IPS DF 6.9 (cell line): ENCODE results near the gene FFAR1.
"Not testable (repeated sequence)": the region's sequence is repeated elsewhere in the genome, so short reads cannot be mapped to it uniquely, and the experiment has no call there.

Experiments used
- DNase-seq: peaks from one replicate; pipeline ENCODE4 v3.0.0-alpha.2; 2013; ENCODE audit warnings: low read depth, low spot score
- H3K27ac ChIP-seq: one replicate; pipeline ENCODE4 v1.5.1; 2013; ENCODE audit warnings: low read length, control low read depth
- H3K27me3 ChIP-seq: 2 replicates; pipeline ENCODE4 v1.6.1; 2013; ENCODE audit warnings: mild to moderate bottlenecking, low read length; ENCODE audit not compliant: control insufficient read depth, insufficient read depth
- H3K36me3 ChIP-seq: 2 replicates; pipeline ENCODE4 v1.6.1; 2013; ENCODE audit warnings: low read length; ENCODE audit not compliant: control insufficient read depth, insufficient read depth
- H3K4me1 ChIP-seq: 2 replicates; pipeline ENCODE4 v1.6.1; 2013; ENCODE audit warnings: low read length; ENCODE audit not compliant: control insufficient read depth, insufficient read depth
- H3K4me3 ChIP-seq: 2 replicates; pipeline ENCODE4 v1.5.1; 2013; ENCODE audit warnings: mild to moderate bottlenecking, low read length
- H3K9me3 ChIP-seq: 2 replicates; pipeline ENCODE4 v1.6.1; 2013; ENCODE audit warnings: low read length, inconsistent platforms; ENCODE audit not compliant: control insufficient read depth, insufficient read depth
- WGBS: extraction: QIAGEN DNeasy Blood & Tissue Kit; methylation state at CpG from one replicate; pipeline ENCODE4 v1.1.7; 2013; ENCODE audit warnings: mixed read lengths, missing lambda C conversion rate; ENCODE audit not compliant: insufficient read length, insufficient coverage; 5-methylcytosine and 5-hydroxymethylcytosine counted together

Gene FFAR1

DNA sequence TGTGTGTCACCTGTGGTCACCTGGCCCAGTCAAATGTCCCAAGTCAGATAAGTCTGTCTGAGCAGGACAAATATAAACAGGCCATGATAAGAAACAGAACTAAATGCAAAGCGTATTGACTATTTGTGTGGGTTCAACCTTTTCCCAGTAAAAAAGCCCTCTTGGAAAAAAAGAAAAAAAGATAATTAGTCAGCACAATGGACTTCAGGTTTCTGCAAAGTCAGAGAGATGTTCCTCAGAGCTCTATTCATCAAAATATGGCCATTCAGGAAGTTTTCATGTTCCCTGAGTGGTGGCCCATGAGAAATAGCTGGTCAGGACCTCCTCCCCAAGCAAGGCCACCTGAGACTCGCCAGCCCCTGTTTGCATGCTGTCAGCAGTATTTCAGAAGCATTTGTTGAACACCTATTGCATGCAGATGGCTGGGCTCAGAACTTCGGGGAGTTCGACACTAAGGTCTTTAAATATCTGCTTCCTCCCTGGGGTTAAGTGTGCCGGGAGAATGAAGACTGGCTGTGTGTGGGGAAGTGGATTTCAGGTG is 13.2 kb downstream of the FFAR1 start:
- Histone ChIP-seq H3K4me1 (no peaks in the 10 kb centered on the region), H3K9me3 (no peaks in the 10 kb centered on the region), H3K4me3 (no peak overlapping the region), H3K36me3 (no peaks in the 10 kb centered on the region), H3K27me3 (no peaks in the 10 kb centered on the region), H3K27ac (no peak overlapping the region)
- no peak for DNase-seq
- no CpG with 5 or more reads among the region's 5 CpGs for WGBS

DNA sequence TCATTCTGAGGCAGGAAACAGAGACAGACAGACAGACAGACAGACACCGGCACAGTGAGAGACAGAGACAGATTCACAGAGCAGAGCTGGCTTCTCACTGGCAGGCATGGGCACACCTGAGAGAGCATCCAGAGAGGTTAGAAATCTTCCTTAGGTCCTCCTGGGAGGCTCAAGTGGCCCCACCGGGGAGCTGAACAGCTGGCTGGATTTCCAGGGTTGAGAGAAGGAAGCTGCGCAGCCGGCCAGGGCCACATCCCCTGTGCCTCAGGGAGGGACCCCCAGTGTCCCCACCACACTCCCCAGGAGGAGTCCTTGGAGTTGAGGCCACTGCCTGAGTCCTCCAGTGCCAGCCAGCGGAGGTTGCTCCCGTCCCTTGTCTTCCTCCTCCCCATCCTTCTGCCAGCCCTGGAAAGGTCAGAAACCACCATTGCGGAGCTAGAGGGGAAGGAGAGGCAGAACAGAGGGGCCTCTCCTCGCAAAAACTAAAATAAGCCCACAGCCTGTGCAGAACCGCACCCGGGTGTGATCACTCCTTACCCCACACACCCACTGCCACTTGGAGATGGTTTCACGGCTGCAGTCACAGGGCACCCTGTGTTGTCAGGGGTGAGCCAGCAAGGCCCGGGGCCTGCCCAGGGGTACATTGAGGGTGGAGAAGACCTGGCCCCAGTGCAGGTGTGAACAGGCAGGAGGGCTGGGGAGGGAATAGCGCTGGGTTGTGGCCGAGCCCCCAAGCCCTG is 14.7 kb downstream of the FFAR1 start:
- Histone ChIP-seq H3K4me1 (no peaks in the 10 kb centered on the region), H3K36me3 (no peaks in the 10 kb centered on the region), H3K4me3 (no peak overlapping the region), H3K27me3 (no peaks in the 10 kb centered on the region), H3K9me3 (no peaks in the 10 kb centered on the region), H3K27ac (no peak overlapping the region)
- no peak for DNase-seq
- WGBS: no CpG with 5 or more reads among the region's 14 CpGs

DNA sequence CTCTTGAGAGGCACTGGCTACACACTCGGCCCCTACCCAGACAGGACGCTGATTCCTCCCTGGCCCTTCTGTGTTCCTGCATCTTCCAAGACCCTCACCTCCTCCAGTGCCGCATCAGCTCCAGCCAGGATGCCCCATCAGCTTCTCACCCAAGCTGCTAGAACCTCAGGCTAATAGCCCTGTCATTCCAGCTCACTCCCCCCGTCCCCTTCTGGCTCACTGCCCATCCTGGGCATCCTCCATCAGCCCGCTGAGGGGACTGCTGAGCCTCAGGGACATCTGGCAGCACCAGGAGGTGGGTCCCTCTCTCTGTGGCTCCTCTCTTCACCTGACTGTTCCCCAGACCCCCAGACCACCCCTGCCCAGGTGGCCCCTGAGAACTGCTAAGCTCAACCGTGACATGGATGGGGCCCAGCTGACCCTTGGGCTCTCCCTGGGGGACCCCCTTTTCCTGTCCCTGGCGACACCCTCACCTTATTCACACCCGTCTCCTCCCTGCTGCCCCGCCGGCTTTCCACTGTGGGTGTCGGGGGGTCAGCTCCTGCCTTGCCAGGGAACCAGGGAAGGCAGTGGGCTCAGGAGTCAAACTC is 15.4 kb downstream of the FFAR1 start:
- no peaks in the 10 kb centered on the region for H3K9me3 ChIP-seq
- no peak for DNase-seq
- no peak overlapping the region for H3K27ac ChIP-seq
- no peaks in the 10 kb centered on the region for H3K36me3 ChIP-seq
- WGBS: no CpG with 5 or more reads among the region's 11 CpGs
- no peaks in the 10 kb centered on the region for H3K4me1 ChIP-seq
- no peak overlapping the region for H3K4me3 ChIP-seq
- H3K27me3 ChIP-seq: no peaks in the 10 kb centered on the region

DNA sequence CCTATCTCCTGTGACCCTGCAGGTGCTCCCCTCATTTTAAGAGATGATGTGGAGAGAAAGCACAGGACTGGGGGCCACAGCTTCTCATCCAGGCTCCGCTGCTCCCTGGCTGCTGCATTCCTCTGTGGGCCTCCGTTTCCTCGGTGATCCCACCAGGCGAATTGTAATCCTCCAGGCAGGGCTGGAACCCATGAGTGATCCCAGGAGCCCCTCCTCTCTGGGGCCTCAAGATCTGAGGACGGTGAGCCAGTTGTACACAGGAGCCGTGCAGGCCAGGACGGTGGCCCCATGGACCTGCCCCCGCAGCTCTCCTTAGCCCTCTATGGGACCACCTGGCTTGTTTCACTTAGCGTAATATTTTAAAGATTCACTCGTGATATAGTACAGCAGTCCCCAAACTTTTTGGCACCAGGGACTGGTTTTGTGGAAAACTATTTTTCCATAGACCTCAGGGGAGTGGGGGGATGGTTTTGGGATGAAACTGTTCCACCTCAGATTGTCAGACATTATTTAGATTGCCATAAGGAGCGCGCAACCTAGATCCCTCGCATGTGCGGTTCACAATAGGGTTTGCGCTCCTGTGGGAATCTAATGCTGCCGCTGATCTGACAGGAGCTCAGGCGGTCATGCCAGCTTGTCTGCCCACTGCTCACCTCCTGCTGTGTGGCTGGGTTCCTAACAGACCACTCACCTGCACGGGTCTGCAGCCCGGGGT is 16.2 kb downstream of the FFAR1 start:
- no CpG with 5 or more reads among the region's 19 CpGs for WGBS
- H3K4me1 ChIP-seq: no peaks in the 10 kb centered on the region
- H3K27ac ChIP-seq: no peak overlapping the region
- no peaks in the 10 kb centered on the region for H3K27me3 ChIP-seq
- H3K4me3 ChIP-seq: no peak overlapping the region
- no peaks in the 10 kb centered on the region for H3K9me3 ChIP-seq
- H3K36me3 ChIP-seq: no peaks in the 10 kb centered on the region
- DNase-seq: no peak

DNA sequence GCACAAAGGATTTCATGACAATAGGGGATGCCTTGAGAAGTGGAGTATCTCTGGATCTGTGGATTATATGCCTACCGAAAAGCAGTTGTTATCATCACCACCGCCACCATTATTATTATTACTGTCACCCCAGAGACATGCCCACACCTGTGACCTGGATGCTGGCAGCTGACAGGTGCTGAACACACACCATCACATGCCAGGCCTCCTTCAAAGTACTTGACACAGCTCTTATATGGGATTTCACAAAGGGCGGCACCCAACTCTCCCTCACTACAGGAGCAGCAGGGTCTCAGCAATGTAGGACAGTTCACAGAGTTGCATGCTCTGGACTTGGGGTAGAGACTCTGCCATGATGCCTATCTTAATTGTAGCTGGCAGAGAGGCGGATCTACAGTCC is 17.6 kb downstream of the FFAR1 start:
- Histone ChIP-seq H3K4me3 (no peak overlapping the region), H3K27ac (no peak overlapping the region), H3K36me3 (no peaks in the 10 kb centered on the region), H3K9me3 (no peaks in the 10 kb centered on the region), H3K4me1 (no peaks in the 10 kb centered on the region), H3K27me3 (no peaks in the 10 kb centered on the region)
- WGBS: no CpG with 5 or more reads among the region's 4 CpGs
- DNase-seq: no peak

DNA sequence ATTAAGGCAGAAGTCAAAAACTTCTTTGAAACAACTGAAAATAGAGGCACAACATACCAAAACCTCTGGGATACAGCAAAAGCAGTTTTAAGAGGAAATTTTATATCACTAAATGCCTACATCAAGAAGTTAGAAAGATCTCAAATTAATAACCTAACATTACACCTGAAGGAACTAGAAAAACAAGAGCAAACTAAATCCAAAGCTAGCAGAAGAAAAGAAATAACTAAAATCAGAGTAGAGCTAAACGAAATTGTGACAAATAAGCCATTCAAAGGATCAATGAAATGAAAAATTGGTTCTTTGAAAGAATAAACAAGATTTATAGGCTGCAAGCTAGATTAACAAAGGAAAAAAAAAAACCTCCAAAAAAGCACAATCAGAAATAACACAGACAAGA is 20.7 kb downstream of the FFAR1 start:
- no peaks in the 10 kb centered on the region for H3K9me3 ChIP-seq
- H3K36me3 ChIP-seq: no peaks in the 10 kb centered on the region
- H3K4me3 ChIP-seq: no peak overlapping the region
- no peak for DNase-seq
- H3K27ac ChIP-seq: no peak overlapping the region
- no CpG with 5 or more reads among the region's 1 CpG for WGBS
- H3K4me1 ChIP-seq: no peaks in the 10 kb centered on the region
- H3K27me3 ChIP-seq: no peaks in the 10 kb centered on the region

DNA sequence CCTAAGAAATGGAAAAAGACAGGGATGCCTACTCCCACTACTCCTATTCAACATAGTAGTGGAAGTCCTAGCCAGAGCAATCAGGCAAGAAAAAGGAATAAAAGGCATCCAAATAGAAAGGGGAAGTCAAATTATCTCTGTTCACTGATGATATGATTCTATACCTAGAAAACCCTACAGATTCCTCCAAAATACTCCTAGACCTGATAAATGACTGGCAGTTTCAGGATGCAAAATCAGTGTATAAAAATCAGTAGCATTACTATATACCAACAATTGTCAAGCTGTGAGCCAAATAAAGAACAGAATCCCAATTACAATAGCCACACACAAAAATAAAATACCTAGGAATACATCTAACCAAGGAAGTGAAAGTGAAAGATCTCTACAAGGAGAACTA is 21.8 kb downstream of the FFAR1 start:
- Histone ChIP-seq H3K4me1 (no peaks in the 10 kb centered on the region), H3K27ac (no peak overlapping the region)

DNA sequence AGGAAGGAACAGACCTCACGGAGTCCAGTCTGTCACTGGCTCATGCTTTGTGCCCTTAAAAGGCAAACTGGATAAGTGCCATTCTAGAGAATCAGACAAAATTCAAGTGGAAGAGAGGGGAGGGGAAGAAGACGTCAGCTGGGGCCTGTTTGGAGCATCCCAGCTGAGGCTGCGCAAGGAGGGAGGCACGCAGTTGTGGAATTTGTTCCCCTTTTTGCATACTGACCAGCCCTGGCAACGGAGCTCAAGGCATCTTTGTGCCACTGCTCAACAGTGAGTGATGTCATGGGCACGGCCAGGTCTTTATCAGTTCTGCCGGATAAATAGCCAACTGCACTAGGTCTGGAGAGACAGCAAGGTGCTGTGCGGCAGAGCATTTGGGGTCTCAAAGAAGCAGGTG is 23.0 kb downstream of the FFAR1 start, which contains the start of gene GPR42:
Gene GPR42, plus strand, starts transcription at position 347 of the 400 bp plus-strand sequence. CDS start 292 bp downstream, outside the sequence.
- H3K36me3 ChIP-seq: no peaks in the 10 kb centered on the region
- H3K27me3 ChIP-seq: no peaks in the 10 kb centered on the region
- DNase-seq: no peak
- no peaks in the 10 kb centered on the region; the same call in 1 of the 2 replicates for H3K4me1 ChIP-seq
- no peaks in the 10 kb centered on the region for H3K9me3 ChIP-seq
- H3K4me3 ChIP-seq: no peak within 1 kb of the TSS
- no peak within 1 kb of the TSS for H3K27ac ChIP-seq
- WGBS: no CpG with 5 or more reads among the region's 8 CpGs

More for the DNA sequence above, 21.8 kb downstream of the FFAR1 start:
- H3K27me3 ChIP-seq: no peaks in the 10 kb centered on the region
- H3K36me3 ChIP-seq: no peaks in the 10 kb centered on the region
- DNase-seq: no peak
- no peak overlapping the region for H3K4me3 ChIP-seq
- no peaks in the 10 kb centered on the region for H3K9me3 ChIP-seq

DNA sequence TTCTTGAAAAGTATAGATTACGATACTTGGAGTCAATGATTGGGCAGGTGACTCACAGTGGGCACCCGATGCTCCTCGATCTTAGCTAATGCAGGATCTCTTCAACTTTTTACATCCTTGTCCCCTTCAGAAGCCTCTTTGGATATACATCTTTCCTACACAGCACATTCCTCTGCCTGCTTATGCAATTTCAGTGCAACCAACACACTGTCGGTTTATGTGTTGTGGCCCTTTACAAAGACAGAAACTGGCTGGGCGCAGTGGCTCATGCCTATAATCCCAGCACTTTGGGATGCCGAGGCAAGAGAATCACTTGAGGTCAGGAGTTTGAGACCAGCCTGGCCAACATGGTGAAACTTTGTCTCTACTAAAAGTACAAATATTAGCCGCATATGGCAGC is 25.8 kb downstream of the FFAR1 start:
- no peaks in the 10 kb centered on the region for H3K9me3 ChIP-seq
- no CpG with 5 or more reads among the region's 7 CpGs for WGBS
- DNase-seq: no peak
- no peak overlapping the region for H3K27ac ChIP-seq
- H3K36me3 ChIP-seq: no peaks in the 10 kb centered on the region
- H3K4me1 ChIP-seq: no peaks in the 10 kb centered on the region; the same call in 1 of the 2 replicates
- H3K27me3 ChIP-seq: no peaks in the 10 kb centered on the region
- H3K4me3 ChIP-seq: no peak overlapping the region

DNA sequence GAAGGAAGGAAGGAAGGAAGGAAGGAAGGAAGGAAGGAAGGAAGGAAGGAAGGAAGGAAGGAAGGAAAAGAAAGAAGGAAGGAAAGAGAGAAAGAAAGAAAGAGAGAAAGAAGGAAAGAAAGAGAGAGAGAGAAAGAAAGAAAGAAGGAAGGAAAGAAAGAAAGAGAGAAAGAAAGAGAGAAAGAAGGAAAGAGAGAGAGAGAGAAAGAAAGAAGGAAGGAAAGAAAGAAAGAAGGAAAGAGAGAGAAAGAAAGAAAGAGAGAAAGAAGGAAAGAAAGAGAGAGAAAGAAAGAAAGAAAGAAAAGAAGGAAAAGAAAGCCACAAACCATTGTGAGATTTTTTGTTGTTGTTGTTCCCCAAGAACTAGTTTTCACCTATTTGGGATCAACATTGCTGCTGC is 26.3 kb downstream of the FFAR1 start:
- not testable (repeated sequence) for H3K36me3 ChIP-seq, H3K9me3 ChIP-seq, H3K4me3 ChIP-seq, H3K27ac ChIP-seq, DNase-seq, H3K4me1 ChIP-seq, H3K27me3 ChIP-seq
